Activated CD4-positive, alpha-beta T cell treated with anti-CD3 and anti-CD28 coated beads, Interleukin-2, amount 50 U/mL, for 1 hour (primary cell): ENCODE results near the gene SLC35G4.
"Not testable (repeated sequence)": the region's sequence is repeated elsewhere in the genome, so short reads cannot be mapped to it uniquely, and the experiment has no call there.

Experiments
- DNase-seq: peaks from one replicate; pipeline ENCODE4 v3.0.0-alpha.2; 2020

The SLC35G4 gene

DNA sequence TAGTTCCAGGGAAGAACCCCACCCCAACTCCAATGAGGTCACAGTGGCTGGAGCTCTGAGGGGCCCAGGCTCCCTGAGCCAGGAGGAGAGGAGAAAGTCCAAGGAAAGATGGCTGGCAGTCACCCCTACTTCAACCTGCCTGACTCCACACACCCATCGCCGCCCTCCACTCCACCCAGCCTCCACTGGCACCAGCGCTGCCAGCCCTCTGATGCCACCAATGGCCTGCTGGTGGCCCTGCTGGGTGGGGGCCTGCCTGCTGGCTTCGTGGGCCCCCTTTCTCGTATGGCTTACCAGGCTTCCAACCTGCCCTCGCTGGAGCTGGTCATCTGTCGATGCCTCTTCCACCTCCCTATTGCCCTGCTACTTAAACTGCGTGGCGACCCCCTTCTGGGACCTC, at the start of gene SLC35G4:
Gene SLC35G4, plus strand, starts transcription at position 109 of the 400 bp plus-strand sequence. Its CDS starts 0 bp downstream, at position 109.
- not testable (repeated sequence) for DNase-seq

DNA sequence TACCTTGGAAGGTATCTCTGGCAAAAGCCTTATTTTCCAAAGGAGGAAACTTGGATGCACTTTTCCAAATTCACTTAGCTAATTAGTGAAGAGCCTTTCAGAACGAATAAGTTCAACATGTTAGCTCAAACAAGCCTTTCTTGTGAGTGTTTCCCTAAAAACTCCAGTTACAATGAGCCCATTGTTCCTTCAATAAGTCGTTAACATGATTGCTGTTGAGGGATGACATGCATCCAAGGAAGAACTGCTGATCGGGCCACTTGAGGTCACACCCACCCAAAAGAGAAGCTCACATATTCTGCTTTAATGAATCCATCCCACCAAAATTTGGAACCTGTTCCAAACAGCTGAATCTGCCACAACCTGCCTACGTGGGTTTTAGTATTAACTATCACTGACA, 48.1 kb upstream of the SLC35G4 start:
- no peak for DNase-seq

DNA sequence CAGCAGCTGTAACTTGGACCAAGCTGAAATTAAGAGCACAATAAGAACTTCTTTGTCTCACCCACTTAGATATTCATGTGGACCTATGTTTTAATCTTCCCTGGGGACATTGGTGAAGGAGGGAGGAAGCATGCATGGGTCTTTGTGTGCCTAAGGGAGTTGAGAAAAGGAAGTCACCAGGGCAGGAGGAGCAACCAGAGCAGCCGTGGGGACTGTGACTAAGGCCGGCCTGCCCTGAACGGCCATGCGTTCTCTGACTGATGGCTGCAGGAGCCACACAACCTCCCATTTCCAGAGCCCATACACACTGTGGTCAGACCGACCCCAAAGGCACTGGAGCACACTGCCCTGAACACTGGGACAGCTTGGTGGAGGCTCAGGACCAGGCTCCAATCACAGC, 43.7 kb upstream of the SLC35G4 start:
- DNase-seq: no peak

DNA sequence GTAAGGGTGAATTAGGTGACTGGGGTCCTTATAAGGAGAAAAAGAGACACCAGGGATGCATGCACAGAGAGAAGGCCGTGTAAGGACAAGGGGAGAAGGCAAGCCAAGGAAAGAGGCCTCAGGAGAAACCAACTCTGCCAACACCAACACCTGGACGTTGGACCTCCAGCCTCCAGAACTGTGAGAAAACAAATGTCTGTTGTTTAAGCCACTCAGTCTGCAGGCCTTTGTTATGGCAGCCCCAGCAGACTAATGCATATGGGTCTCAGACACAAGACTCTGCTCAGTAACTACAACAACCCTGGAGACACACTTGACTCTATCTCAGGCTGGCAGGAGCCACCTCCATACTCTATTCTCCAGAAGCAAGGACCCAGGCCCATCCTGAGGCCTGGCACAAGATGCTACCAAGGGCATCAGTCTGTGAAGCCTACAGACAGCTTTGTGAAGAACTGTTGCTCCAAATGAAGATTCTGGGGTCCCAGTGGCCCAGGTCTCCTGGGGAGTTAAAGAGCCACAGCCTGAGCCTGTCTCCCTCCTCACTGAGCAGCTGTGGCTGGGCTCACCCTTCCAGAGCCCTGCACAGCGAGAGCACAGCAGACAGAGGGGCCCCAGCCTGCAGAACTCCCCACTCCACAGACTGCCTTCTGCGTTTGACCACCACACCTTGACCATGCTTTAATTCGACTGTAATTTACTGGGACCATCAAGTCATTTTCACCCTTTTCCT, 43.0 kb upstream of the SLC35G4 start:
- no peak for DNase-seq

GRCh38 chr18:11567396-11567795, 42.0 kb upstream of the SLC35G4 start:
- DNase-seq: no peak

DNA sequence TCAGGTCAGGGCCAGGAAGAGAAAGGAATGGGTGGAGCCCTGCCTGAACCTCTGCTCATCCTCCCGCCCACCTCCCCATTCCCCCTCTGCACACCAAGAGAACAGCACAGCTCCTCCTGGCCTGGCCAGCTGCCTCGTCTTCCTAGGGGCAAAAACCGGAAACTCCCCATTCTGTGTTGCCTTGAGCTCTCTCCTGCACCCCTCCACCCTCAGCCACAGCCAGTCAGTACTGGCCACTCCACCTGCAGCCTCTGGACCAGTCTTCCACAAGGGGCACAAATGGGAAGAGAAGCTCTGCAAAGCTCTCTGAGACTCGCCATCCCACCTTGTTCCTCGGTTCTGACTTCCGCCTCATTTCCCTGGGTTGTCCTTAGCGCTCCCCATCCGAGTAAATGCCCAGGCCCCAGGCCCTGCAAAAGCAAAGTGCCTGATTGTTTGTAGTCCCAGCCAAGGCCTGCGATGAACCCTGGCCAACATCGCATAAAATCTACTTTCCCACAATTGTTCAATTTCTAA, 39.3 kb upstream of the SLC35G4 start:
- no peak for DNase-seq

DNA sequence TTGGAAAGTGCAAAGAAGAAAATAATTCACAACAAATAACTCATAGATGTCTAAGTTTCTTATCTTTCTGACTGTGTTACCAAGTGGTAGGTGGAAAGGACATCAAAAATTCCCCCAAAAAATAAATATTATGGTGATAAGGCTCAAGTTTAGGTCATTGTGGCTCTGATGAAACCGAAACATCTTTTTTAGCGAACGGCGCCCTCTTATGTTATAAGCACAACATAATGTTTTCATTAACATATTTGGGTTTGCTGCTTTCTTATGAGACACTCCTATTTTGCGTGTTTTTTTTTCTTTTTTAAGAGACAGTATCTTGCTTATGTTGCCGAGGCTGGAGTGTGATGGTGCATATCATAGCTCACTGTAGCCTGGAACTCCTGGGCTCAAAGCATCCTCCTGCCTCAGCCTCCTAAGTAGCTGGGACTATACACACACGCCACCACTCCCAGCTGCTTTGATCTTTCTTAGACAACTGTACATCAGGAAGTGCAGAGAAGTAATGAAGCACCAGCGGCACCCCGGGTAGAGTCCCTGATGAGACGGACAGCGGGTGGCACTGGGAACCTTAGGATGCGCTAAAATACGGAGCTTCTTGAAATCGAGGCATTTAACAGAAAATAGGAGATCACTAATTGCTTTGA, 38.5 kb upstream of the SLC35G4 start:
- DNase-seq: no peak

GRCh38 chr18:11572201-11572600, 37.2 kb upstream of the SLC35G4 start:
- DNase-seq: no peak

DNA sequence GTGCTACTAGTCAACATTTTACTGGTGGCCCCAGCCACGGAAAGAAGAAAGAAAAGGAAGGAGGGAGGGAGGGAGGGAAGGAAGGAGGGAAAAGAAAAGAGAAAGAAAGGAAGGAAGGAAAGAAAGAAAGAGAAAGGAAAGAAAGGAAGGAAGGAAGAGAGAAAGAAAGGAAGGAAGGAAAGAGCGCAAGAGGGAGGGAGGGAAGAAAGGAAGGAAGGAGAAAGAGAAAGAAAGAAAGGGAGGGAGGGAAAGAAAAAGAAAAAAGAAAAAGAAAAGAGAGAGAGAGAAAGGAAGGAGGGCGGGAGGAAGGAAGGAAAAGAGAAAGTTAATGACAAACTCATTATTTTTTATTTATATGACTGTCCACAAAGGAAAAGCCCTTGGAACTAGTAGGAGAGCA, 34.9 kb upstream of the SLC35G4 start:
- DNase-seq: no peak

GRCh38 chr18:11577271-11578112, 31.9 kb upstream of the SLC35G4 start:
- no peak for DNase-seq

- no peak for DNase-seq
Observed at GRCh38 chr18:11578799-11579198, 30.6 kb upstream of the SLC35G4 start.

DNA sequence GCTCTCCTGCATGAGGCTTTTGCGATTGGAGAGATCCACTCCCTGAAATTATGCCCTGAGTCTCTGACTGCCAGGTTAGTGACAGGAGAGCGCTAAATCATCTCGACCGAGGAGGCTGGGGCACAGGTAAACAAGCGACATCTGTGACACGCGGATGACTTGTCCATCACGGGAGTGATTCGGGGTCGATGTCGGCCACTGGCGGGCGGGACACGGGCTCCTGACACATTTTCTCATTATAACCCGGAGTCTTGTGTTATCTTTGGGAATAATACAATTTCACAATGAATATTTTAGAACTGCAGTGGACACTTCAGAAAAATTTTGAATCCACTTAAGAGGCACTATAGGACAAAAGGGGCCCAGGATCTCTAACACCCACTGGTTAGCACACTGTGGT, 29.5 kb upstream of the SLC35G4 start:
- no peak for DNase-seq

GRCh38 chr18:11581286-11581685, 28.1 kb upstream of the SLC35G4 start:
- DNase-seq: no peak

- no peak for DNase-seq
Observed at GRCh38 chr18:11585596-11585995, 23.8 kb upstream of the SLC35G4 start.

- DNase-seq: no peak
Observed at GRCh38 chr18:11586896-11587295, 22.5 kb upstream of the SLC35G4 start.

- no peak for DNase-seq
Observed at GRCh38 chr18:11587432-11587831, 22.0 kb upstream of the SLC35G4 start.

GRCh38 chr18:11587846-11588245, 21.6 kb upstream of the SLC35G4 start:
- no peak for DNase-seq

- DNase-seq: no peak
Observed at GRCh38 chr18:11591957-11592356, 17.4 kb upstream of the SLC35G4 start.

- DNase-seq: no peak
Observed at GRCh38 chr18:11600321-11600720, 9.1 kb upstream of the SLC35G4 start.

GRCh38 chr18:11607906-11608305, 1.5 kb upstream of the SLC35G4 start:
- DNase-seq: no peak

GRCh38 chr18:11608618-11609017, 778 bp upstream of the SLC35G4 start:
- DNase-seq: not testable (repeated sequence)

DNA sequence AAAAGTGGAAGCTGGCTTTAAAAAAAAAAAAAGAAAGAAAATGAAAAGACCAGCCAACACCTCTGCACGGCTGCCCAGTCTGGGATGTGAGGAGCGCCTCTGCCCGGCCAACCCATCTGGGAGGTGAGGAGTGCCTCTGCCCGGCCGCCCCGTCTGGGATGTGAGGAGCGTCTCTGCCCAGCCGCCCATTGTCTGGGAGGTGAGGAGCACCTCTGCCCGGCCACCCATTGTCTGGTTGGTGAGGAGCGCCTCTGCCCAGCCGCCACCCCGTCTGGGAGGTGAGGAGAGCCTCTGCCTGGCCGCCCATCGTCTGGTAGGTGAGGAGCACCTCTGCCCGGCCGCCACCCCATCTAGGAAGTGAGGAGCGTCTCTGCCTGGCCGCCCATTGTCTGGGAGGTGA, 3.7 kb downstream of the SLC35G4 start:
- not testable (repeated sequence) for DNase-seq

DNA sequence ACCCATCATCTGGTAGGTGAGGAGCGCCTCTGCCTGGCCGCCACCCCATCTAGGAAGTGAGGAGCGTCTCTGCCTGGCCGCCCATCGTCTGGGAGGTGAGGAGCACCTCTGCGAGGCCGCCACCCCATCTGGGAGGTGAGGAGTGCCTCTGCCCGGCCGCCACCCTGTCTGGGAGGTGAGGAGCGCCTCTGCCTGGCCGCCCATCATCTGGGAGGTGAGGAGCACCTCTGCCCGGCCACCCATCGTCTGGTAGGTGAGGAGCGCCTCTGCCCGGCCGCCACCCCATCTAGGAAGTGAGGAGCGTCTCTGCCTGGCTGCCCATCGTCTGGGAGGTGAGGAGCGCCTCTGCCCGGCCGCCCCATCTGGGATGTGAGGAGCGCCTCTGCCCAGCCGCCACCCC, 4.2 kb downstream of the SLC35G4 start:
- not testable (repeated sequence) for DNase-seq
